Non-pigmented ciliary epithelial cell (primary cell): ENCODE data around the gene PPP1R12C.
A peak's percentile ranks its signal among the peaks of the same experiment; 100 is the strongest.
"Not testable (repeated sequence)": the region's sequence is repeated elsewhere in the genome, so short reads cannot be mapped to it uniquely, and the experiment has no call there.

Experiments used
- DNase-seq: peaks from one replicate; pipeline ENCODE4 v3.0.0-alpha.2; 2010; ENCODE audit warnings: low read depth

PPP1R12C gene

GRCh38 chr19:55116859-55117662, at the start of gene PPP1R12C:
Gene PPP1R12C, minus strand, starts transcription at chr19:55117637. Its CDS starts 94 bp downstream, at chr19:55117543.
- DNase-seq = no peak

- DNase-seq = peak; percentile 92
Measured at GRCh38 chr19:55166530-55167268, 49.3 kb upstream of the PPP1R12C start, which contains the start of gene DNAAF3. Gene DNAAF3, minus strand, starts transcription at chr19:55166613. Its CDS starts 200 bp downstream, at chr19:55166413.

GRCh38 chr19:55165952-55166529, 48.6 kb upstream of the PPP1R12C start:
- DNase-seq = peak; percentile 47

- DNase-seq = no peak
Measured at GRCh38 chr19:55161571-55162322, 44.3 kb upstream of the PPP1R12C start.

GRCh38 chr19:55160986-55161365, 43.5 kb upstream of the PPP1R12C start:
- no peak for DNase-seq

- no peak for DNase-seq
Measured at GRCh38 chr19:55160128-55160985, 42.9 kb upstream of the PPP1R12C start.

- no peak for DNase-seq
Measured at GRCh38 chr19:55158848-55159749, 41.7 kb upstream of the PPP1R12C start.

- no peak for DNase-seq
Measured at GRCh38 chr19:55158423-55158822, 41.0 kb upstream of the PPP1R12C start.

- DNase-seq = no peak
Measured at GRCh38 chr19:55157064-55157908, 39.8 kb upstream of the PPP1R12C start, which contains the start of gene TNNI3. Gene TNNI3, minus strand, starts transcription at chr19:55157732. Its CDS starts 143 bp downstream, at chr19:55157589.

- no peak for DNase-seq
Measured at GRCh38 chr19:55156202-55157063, 39.0 kb upstream of the PPP1R12C start.

GRCh38 chr19:55155784-55156183, 38.3 kb upstream of the PPP1R12C start:
- not testable (repeated sequence) for DNase-seq

GRCh38 chr19:55153652-55154264, 36.3 kb upstream of the PPP1R12C start:
- no peak for DNase-seq

- DNase-seq = no peak
Measured at GRCh38 chr19:55152017-55152416, 34.6 kb upstream of the PPP1R12C start.

- no peak for DNase-seq
Measured at GRCh38 chr19:55149078-55150003, 31.9 kb upstream of the PPP1R12C start, which contains the start of gene TNNT1. Gene TNNT1, minus strand, starts transcription at chr19:55149206. Its CDS starts 2,049 bp downstream, at chr19:55147157.

GRCh38 chr19:55147545-55148251, 30.3 kb upstream of the PPP1R12C start:
- DNase-seq = no peak
